Right renal pelvis (tissue), 4 donors: ENCODE data around the gene SBSN. TPM values are rescaled to one million over a fixed set of nuclear protein-coding genes. Genes with fewer than 3 reads are reported as not detected.

Experiments
- DNase-seq, 4 donors: peaks; one replicate each; pipeline ENCODE4 v3.0.0-alpha.2; 2013; ENCODE audit warnings: low read depth in 4 of 4, low spot score in 3 of 4, missing footprints in 1 of 4
- polyA plus RNA-seq, 4 donors: library from polyadenylated mRNA; unstranded; fragments of 120-200 nt; gene quantifications; one replicate each; pipeline ENCODE4 v1.2.1, GENCODE V29; 2013; ENCODE audit not compliant: insufficient read length in 4 of 4

Gene SBSN
- polyA plus RNA-seq, 4 donors = 0.04 to 0.14 TPM; not detected in 2

DNA sequence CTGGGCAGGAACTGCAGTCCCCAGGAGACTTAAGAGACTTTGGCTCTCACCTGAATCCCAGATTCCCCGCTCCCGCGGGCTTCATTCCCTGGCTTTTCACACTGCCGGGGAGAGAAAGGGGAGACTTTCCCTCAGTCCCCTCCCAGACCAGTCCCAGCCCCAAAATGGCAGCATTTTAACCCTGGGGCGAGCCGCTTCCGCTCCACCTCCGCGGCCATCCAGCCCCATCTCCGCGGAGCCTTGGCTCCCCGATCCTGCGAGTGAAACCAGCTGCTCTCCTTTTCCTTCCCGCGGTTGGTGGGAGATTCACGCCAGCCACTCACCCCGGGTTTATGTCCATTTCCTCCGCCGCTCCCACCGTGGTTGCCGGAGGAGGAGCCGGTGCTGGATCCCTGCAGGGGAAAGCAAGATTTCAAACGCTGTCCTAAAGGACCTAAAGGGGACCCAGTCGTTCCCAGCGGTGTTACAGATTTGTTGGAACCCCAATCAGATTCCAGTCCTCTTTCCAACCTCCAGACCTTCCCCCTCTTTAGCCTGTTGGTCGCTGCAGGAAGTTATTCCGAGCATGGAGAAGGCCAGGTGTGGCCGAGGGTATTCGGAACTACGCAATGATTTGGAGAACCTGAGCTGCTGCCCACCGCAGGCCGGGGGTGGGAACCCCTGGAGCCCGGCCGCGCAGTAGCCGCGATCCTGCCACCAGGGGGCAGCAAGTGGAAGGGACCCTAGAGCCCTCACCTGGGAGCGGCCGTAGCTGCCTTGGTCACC lies 18.1 kb downstream of the SBSN start:
- peak; percentile 75 to 84 (median 82) for DNase-seq

DNA sequence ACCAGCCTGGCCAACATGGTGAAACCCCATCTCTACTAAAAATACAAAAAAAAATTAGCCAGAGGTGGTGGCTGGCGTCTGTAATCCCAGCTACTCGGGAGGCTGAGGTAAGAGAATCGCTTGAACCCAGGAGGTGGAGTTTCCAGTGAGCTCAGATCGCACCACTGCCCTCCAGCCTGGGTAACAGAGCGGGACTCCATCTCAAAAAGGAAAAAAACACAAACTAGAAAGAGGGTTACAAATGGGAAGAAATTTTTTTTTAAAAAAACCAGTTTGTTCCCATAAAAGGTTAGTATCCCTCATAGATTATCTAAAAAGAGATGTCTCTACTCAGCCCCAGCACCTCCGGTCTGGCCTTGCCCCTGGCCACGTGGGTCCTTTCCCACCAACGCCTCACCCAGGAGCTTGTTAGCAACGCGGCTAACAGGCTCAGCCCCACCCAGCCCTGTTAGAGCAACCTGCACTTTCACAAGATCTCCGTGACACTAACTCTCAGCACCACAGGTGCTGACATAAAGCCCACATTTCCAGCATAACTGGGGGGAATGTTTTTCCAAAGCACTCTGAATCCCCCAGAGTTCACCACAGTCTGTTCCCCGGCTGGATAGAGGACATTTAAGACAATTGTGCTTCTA lies 19.0 kb downstream of the SBSN start:
- peak in 1 of 4 donors; percentile 12 for DNase-seq

DNA sequence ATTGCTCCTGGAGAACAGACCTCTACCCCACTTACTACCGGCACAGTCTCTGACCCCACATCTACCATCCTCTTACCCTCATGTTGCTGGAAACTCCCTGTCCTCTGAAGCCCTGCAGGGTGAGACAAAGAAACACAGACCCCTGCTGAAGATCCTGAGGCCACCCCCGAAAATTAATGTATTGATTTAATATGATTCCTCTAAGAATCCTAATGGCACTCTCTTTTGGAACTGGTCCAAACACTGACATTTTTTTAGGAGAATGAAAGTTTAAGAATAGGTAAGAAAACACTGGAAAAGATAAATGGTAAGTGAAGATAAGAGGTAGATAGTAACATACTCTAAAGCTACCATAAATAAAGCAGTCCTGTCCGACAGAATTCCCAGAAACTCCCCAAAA lies 20.0 kb downstream of the SBSN start:
- no peak for DNase-seq

DNA sequence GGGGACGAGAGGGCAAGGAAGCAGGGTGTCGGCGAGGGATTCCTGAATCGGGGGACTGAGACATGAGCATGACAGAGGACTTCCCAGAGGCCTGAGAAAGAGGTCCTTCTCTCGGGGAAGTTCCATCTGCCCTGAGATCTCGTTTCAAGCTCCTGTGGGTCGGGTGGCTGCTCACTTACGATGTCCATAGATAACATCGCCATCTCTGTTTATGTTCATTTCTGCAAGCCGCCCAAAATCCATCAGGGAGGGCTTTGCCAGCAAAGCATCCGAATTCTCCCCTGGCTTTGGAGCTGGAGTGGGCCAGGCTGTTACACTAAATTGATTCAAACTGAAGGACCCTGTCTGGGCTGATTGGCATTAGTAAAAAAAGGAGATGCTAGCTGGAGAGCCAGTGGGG lies 20.6 kb downstream of the SBSN start:
- DNase-seq = no peak

DNA sequence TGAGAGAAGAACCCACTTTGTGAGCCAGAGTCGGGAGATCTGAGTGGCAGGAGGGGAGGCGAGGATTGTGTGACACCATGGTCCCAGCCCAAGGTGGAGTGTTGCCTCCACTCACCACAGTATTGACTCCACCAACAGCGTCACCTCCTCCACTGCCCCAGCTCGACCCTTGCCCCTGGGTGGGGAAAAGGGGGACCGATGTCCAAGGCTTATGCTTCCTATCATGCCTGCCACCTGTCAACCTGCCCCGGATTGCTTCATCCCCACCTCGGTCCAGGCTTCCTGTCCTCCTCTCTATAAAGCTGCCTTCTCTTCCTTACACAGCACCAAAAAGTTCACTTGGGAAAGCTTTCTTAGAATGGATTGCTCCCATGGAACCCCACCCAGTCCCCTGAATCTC lies 22.1 kb downstream of the SBSN start:
- no peak for DNase-seq

DNA sequence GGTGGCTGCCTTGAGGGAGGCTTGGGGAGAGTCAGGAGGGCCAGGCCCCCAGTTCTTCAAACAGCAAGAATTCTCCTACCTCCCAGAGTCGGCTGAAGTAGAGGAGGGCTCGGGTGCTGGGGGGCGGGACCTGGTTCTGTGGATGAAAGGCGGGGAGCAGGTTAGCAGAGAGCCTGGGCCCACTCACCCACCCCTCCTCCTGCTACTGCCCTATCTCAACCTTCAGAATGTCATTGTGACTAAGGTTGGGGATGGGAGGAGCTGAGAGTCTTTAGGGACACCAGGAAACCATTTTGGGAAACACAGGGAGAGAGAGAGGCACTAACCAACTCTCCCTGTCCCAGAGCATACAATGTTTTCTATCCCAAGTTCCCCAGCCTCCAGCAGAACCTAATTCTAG lies 25.4 kb downstream of the SBSN start:
- DNase-seq = no peak

DNA sequence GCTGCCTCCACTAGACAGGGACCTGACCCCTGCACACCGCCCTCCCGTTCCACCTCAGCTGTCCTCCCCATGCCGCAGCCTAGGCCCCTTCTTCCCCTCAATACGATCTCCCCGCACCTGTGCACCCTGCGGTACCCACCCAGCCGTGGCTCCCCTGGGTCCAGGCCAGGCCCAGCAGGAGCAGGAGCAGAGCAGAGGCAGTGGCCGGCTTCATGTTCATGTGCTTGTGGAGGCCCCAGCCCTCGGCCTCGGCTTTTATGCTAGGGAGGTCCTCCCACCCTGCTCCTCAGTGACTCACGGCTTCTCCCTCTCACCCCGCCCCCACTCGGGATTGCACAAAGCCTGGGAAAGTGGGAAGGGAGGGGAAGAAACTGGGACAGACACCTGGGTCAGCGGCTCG lies 26.4 kb downstream of the SBSN start:
- DNase-seq = no peak

DNA sequence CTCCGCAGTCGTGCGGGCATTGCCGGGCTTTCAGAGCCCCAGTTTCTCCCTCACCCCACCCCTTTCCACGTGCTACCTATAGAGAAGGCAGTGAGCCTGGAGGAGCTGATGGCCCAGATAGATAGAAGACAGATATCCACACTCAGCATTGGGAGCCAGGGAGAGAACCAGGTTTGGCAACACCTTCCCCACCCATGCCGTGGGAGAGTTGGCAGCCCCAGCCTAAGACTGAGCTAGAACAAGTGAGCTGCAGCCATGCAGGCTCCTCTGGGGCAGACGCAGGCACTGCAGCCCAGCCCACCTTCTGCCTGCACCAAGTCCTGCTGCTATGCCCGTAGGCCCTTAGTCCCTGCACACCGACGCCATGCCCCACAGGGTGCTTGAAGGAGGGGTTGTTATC lies 27.5 kb downstream of the SBSN start:
- no peak for DNase-seq

DNA sequence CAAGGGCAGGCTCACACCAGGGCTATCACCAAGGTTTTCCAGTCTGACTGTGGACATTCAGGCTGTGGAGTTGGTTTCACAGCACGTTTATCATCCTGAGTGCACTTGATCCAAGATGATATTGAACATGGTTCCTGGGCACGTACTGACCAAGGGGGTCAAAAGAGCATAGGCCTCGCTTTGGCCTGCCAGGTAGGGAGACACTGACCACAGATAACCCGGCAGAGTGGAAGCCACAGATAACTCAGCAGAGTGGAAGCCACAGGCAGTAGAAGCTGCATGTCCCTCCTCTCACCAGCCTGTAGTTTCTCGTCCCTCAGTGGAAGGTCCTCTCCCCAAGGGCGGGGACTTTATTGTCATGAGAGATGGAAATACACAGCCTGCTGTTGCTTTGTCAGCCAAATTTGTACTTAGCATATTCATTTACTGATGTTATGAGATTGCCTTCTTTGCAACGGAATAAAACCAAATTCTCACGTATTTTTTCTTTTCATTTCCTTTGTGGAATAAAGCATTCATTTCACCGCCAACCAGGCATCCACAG lies 29.1 kb downstream of the SBSN start:
- DNase-seq = no peak

DNA sequence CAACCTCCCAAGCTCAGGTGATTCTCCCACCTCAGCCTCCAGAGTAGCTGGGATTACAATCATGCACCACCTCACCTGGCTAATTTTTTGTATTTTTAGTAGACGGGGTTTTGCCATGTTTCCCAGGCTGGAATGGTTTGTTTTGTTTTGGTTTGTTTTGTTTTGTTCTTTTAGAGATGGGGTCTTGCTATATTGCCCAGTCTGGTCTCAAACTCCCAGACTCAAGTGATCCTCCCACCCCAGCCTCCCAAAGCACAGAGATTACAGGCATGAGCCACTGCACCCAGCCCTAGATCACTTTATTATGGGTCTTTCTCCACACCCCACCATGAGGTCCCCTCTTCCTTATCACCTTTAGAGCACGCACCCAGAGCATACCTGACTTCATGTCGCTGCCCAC lies 29.9 kb downstream of the SBSN start:
- no peak for DNase-seq

DNA sequence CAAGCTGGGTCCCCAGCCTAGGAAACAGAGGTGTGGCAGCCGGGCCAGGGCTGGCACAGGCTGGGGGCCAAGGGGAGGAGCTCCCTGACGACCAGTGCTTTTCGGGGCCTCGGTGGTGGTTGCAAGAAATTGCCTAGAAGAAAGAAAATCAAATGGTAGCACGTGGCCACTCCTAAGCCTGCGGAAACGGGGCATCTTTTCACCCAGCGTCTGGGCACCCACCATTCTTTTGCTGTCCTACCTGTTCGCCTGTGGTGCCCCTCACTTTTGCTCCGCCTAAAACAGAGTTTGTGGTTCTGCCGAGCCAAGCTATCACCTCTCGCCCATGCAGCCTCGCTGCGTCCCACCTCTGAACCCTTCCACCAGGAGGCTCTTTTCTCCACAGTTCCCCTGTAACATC lies 30.7 kb downstream of the SBSN start:
- no peak for DNase-seq

DNA sequence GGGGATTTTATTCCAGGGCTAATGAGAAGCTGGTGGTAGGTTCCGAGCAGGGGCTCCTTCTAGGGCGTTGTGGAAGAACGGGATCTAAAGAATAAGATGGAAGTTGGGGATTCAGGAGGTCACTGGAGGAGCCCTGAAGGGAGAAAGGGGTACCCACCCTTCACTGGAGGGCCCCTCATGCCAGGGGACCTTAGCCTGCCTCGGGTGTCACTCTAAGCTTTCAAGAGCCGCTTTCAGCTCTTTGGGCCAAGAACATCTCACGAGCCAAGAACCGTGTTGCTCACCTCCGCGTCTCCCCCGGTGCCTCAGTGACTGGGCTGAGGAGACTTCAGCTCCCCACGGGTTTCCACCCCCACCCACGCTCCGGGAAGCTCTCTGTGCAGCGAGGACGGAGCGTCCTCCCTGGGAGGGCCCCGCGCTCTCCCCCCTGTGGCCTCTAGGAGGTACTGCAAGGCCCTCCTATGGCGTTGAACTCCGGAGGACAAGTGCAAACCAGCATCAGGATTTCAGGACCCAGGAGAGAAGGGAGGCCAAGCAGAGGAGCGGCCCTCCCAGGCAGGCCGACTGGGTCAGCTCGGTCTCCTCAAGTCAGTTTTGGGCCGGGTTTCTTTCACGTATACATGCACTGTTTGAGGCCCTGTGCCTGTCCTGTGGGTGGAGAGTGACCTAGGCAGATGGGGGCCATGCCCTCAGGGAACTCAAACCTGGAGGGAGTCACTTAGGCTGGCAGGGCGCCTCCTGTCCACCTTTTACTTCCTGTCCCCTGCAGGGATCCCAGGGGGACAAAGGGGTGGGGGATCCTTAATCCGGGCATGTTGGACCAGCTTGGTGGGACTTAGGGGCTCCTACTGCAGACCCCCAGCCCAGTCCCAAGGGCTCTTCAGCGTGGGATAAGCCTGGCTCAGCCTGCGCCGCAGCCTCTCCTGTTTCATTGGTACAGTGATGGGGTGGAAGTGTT lies 32.7 kb downstream of the SBSN start:
- DNase-seq = peak in 2 of 4 donors; percentile 23 to 31

DNA sequence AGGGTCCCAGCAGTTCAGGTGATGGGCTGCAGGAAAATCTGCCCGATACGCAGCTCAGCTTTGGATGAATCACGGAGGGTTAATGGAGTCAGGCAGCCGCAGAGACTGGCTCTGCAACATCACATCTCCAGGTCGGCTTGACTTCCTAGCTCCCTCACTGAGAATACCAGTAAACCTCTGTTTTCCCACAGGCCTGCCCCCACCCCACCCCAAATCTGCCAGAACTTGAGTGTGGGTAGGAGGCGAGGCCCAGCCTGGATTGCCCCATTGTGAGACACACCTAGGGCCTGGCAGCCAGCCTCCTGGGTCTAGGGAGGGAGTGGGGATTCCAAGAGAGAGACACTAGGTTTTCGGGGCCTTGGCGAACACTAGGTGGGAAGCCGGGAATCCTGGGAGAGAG lies 34.1 kb downstream of the SBSN start:
- no peak for DNase-seq

DNA sequence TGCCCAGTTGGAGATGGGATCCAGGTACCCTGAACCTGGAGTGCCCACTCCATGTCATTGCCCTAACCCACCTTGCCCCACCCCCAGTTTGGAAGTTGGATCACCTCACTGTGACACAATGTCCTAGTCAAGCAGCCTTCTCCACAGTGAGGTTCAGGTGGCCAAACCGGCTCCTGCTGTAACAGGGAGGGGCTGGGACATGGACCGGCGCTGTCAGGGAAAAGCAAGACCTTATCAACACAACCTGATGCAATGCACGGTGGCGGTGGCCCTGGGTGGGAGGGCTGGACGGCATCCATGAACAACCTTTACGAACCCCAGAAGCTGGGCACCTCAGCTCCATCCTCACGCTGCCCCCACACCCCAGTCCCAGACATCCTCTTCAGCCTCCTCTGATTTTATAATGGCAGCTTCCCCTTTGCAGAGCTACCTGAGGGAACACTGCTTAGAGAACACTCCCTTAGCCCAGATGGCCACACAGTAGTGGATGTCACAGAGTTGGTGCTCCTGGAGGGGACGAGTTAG lies 36.2 kb downstream of the SBSN start:
- no peak for DNase-seq

DNA sequence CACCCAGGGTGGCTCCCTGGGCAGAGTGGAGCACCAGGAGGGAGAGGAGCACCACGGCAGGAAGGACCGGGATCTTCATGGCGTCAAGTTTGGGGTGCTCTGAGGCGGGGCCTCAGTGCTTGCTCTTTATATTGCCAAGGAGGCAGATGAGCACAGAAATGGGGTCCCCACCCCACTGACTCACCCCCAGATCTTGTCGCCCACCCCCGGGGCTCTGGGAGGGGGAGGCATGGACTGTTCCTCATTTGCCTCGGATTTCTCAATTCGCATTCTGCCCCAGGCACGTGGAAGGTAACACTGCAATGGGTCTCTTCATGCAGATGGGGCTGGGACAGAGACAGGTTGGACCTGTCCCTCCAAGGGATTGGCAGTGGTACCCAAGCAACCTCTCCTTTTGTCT lies 37.7 kb downstream of the SBSN start, which contains the start of gene KRTDAP:
Gene KRTDAP (minus strand): TSS at position 101 of the 400 bp plus-strand sequence. CDS start 22 bp downstream, at position 79.
- no peak for DNase-seq

DNA sequence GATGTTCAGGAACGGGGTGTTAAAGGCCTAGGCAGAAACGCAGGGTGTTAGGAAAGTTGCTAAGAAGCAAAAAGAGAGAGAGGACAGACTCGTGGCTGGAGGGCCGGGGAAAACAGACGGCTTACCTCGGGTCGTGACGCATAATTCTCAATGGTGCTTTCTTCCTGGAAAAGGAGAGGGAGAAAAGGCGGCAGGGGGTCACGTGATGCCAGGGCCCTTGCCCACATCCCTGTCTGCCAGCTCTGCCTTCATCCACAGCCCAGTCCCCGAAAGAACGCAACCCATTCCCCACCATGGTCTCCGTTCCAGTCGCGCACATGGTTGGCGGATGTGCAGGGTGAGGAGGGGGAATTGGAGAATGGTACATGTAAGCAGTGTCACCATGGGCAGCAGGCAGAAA lies 39.4 kb downstream of the SBSN start:
- no peak for DNase-seq

DNA sequence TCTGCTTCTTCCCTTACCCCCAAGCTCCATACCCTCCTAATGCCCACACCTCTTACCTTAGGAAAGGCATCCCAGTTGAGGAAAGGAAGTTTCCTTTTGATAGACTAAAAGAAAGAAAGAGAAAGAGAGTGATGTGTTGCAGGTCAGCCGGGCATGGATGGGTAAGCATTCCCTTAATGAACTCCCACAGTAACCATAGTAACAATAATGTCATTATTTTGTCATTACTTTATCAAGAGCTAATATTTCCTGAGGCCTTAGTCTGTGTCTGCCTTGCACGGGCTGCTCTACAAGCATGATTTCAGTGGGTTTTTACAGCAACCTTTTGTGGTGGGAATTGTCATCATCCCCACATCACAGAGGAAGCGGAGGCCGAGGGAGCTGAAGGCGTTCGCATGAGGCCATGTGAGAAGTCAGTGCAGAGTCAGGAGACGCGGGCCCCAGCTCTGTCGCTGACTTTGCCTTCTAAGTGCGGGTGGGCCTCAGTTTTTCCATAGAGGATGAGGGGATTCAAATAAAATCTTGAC lies 40.4 kb downstream of the SBSN start:
- DNase-seq = no peak

DNA sequence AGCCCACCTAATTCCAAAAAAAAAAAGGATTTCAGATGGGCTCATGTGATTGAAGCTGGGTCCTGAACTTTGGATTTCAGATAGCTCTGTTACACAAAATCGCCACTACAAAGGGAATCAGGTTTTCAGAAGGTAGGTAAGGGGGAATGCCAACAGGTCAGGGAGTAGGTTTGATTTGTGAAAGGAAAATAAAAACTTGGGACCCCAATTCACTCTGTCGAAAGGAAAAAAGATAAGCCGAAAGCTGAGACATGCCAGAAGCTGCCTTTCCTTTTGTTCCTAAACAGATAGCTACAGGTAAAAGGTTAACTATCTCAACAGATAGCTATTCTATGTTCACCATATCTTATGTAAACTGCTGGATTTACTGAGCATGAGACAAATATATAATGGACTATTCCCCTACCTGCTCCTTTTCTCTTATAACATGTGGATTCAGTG lies 41.8 kb downstream of the SBSN start:
- DNase-seq = no peak

DNA sequence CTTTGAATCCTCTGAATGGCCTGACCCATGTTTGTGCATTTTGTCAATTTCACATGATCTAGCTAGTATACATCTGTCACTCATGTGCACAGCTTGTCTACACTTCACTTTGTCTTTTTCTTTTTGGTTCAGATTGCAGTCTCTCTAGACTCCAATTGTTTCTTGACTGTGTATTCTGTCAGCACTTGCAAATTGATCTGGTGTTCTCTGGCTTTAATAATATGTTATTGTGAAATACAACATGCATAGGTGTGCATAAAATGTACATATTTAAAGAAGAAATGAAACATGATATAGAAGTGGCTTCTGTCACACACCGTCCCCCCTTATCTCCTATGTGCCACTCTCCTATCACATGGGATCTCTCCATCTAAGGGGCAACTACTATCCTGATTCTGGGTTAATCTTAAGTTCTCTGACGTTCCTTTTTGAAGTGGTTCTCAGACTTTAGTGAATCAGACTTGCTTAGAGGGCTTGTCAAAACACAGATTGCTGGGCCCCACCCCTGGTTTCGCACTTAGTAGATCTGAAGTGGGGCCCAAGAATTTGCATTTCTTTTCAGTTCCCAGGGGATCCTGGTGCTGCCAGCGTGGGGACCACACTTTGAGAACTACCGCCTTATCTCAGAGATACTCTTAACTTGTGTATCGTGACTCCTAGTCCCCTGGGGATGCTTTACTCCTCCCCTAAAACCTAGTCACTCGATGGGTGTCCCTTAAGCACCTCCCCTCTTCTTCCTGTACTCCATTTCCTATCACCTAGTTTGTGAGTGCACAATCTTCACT lies 43.7 kb downstream of the SBSN start:
- DNase-seq = no peak

DNA sequence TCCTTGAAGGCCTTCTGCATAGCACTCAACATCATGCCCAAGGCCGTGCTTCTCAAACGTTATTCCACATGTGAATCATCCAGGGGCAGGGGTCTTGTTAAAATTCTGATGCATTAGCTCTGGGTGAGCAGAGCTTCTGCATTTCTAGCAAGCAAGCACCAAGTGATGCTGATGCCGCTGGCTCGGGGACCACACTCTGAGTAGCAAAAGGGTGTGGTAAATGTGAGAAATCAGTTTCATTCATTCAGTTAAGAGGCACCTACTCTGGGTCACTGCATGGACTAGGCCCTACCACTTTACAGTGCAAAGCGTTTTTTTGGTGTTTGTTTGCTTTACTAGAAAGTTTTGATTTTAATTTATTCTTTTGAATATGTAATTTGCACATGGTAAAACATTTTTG lies 45.0 kb downstream of the SBSN start:
- DNase-seq = no peak
